HCEC 1CT (cell line): ENCODE results near the gene NUBP2.

ENCODE experiments used
- DNase-seq: peaks from one replicate; pipeline ENCODE4 v3.0.0-alpha.2; 2017

The NUBP2 gene

DNA sequence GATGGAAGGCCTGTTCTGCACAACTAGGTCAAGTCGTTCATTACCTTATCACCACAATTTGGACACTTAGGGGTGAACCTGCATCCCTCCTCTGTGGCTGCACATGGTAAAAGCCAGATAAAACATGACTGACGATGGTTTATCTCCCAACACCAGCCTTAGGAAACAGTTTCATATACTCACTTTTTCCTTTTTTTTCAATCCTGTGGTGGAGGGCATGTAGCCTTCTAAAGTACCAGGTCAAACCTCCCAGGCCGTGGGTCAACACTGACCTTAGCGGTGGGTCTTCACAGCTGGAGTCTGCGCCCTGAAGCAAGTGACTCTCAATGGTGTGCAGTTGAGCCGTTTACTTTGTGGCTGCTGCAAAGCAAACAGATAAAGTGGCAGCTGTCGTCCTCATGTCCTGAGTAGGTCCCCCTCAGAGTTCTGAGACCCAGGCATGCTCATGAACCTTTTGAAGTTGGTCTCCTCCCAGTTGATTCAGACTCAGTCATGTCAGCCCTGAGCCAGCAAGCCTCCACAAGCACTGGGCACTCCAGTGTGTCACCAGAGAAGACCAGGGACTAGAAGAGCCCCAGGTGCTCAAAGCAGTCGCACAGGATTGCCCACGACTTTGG is 50.2 kb downstream of the NUBP2 start:
- DNase-seq = no peak

- DNase-seq = no peak
Measured at GRCh38 chr16:1834096-1834495, 51.3 kb downstream of the NUBP2 start.
